CD4-positive, alpha-beta T cell (primary cell): Measurements from ENCODE around the gene SFXN3. TPM values are rescaled to one million over a fixed set of nuclear protein-coding genes. Genes with fewer than 3 reads are reported as not detected.

Source experiments
- ATAC-seq: fragments of 200-7000 bp; cut with Tn5 transposase; one replicate; pipeline ENCODE4 v1.10.0; 2022; ENCODE audit warnings: mild to moderate bottlenecking; ENCODE audit not compliant: poor library complexity
- CTCF ChIA-PET: fragments of 350-600 bp; sonication (Branson Sonifier 250); formaldehyde crosslinking; loops from one replicate; lab custom pipeline; 2021; ENCODE audit warnings: antibody characterized with exemption, inconsistent platforms; lab: Charles Lee
- POLR2A ChIA-PET: fragments of 350-600 bp; sonication (Branson Sonifier 250); formaldehyde crosslinking; loops from one replicate; lab custom pipeline; 2021; ENCODE audit warnings: antibody characterized with exemption, inconsistent platforms; lab: Charles Lee
- DNase-seq, 14 experiments: peaks; one replicate each; pipeline ENCODE4 v3.0.0-alpha.2; 2013 to 2020; ENCODE audit warnings: mixed read lengths in 2 of 14
- H3K27ac ChIP-seq, 2 donors: one replicate each; pipeline versions ENCODE4 v1.5.1 to v1.7.0; 2013; ENCODE audit warnings: low read length in 2 of 2, low read depth in 1 of 2, mild to moderate bottlenecking in 1 of 2
- H3K27me3 ChIP-seq, 2 experiments: 1 replicate in 1 of 2; 2 replicates in 1 of 2; pipeline versions ENCODE4 v1.6.1 to v1.7.0; 2013; ENCODE audit warnings: low read length in 2 of 2, control low read depth in 1 of 2, mild to moderate bottlenecking in 1 of 2, moderate library complexity in 1 of 2; ENCODE audit not compliant: insufficient read depth in 2 of 2, control insufficient read depth in 1 of 2
- H3K36me3 ChIP-seq: one replicate; pipeline ENCODE4 v1.6.1; 2013; ENCODE audit warnings: low read length, control low read depth; ENCODE audit not compliant: insufficient read depth
- H3K4me1 ChIP-seq: one replicate; pipeline ENCODE4 v1.6.1; 2013; ENCODE audit warnings: low read length, control low read depth; ENCODE audit not compliant: insufficient read depth
- H3K4me3 ChIP-seq: one replicate; pipeline ENCODE4 v1.5.1; 2013; ENCODE audit warnings: mild to moderate bottlenecking, low read length, moderate library complexity
- H3K9me3 ChIP-seq, 2 experiments: 1 replicate in 1 of 2; 2 replicates in 1 of 2; pipeline versions ENCODE4 v1.6.1 to v1.7.0; 2013; ENCODE audit warnings: low read length in 2 of 2, mild to moderate bottlenecking in 2 of 2, control low read depth in 1 of 2, moderate library complexity in 1 of 2; ENCODE audit not compliant: control insufficient read depth in 1 of 2, insufficient read depth in 1 of 2
- H3K27ac Mint-ChIP-seq: one replicate; pipeline ENCODE4 v1.8.0; 2020; ENCODE audit warnings: mixed read lengths
- H3K27me3 Mint-ChIP-seq: one replicate; pipeline ENCODE4 v1.8.0; 2021; ENCODE audit warnings: mixed read lengths
- H3K36me3 Mint-ChIP-seq: one replicate; pipeline ENCODE4 v1.8.0; 2021; ENCODE audit warnings: low read depth, mixed read lengths
- H3K4me1 Mint-ChIP-seq: one replicate; pipeline ENCODE4 v1.8.0; 2021; ENCODE audit warnings: low read depth, mixed read lengths
- H3K4me3 Mint-ChIP-seq: one replicate; pipeline ENCODE4 v1.8.0; 2020; ENCODE audit warnings: mild to moderate bottlenecking, mixed read lengths
- H3K9me3 Mint-ChIP-seq: one replicate; pipeline ENCODE4 v1.8.0; 2020; ENCODE audit warnings: mixed read lengths
- CTCF ChIP-seq: fragments of 200-600 bp; IDR thresholded peaks from one replicate; pipeline ENCODE4 v1.8.0; 2022; ENCODE audit warnings: antibody characterized with exemption, mild to moderate bottlenecking
- intact Hi-C, 2 experiments: fragments of 100-400 bp; cut with DNase I in 1 of 2; cut with micrococcal nuclease in 1 of 2; formaldehyde crosslinking; loops; one replicate each; pipeline versions ENCODE4 v1.15.1 to v1.9.0; 2023 to 2025; cut with DNase I, micrococcal nuclease
- total RNA-seq, 174 experiments: library from RNA in 2 of 174; stranded (reverse) in 2 of 174; gene quantifications; one replicate each; pipeline ENCODE4 v1.2.3 and lab custom pipeline; 2021 to 2026

SFXN3 gene
- total RNA-seq, 2 experiments from 2014 or later = 43.2 to 48.3 TPM

GRCh38 chr10:101073631-101074030 is 42.6 kb downstream of the SFXN3 start:
- POLR2A ChIA-PET = no interaction called here
- intact Hi-C loops = no loop called here

GRCh38 chr10:101075775-101076174 is 44.7 kb downstream of the SFXN3 start:
- DNase-seq (no peak), ATAC-seq (no peak)
- peaks cover 81% of the 10 kb centered on the region for H3K27me3 Mint-ChIP-seq
- CTCF ChIA-PET = interaction anchor here (1.6 kb wide), 1 partner anchor 26 kb away, joined by 4 read pairs; no protein-coding TSS in a partner anchor
- no peaks in the 10 kb centered on the region for H3K4me1 ChIP-seq
- H3K9me3 ChIP-seq = no peaks in the 10 kb centered on the region
- H3K36me3 ChIP-seq = no peaks in the 10 kb centered on the region
- intact Hi-C loops = no loop called here
- H3K27ac Mint-ChIP-seq = no peak overlapping the region
- H3K4me3 Mint-ChIP-seq = no peak overlapping the region
- POLR2A ChIA-PET = no interaction called here
- H3K36me3 Mint-ChIP-seq = no peaks in the 10 kb centered on the region
- H3K4me1 Mint-ChIP-seq = no peaks in the 10 kb centered on the region
- peaks cover 30 to 39% of the 10 kb centered on the region in 2 experiments for H3K27me3 ChIP-seq
- no peak overlapping the region for H3K4me3 ChIP-seq
- no peaks in the 10 kb centered on the region for H3K9me3 Mint-ChIP-seq
- no peak overlapping the region for H3K27ac ChIP-seq
- TF ChIP-seq CTCF = no peak

More at GRCh38 chr10:101073631-101074030, 42.6 kb downstream of the SFXN3 start:
- Mint-ChIP-seq H3K27ac (no peak overlapping the region), H3K4me3 (no peak overlapping the region), H3K4me1 (no peaks in the 10 kb centered on the region), H3K9me3 (no peaks in the 10 kb centered on the region), H3K27me3 (peaks cover 67% of the 10 kb centered on the region), H3K36me3 (no peaks in the 10 kb centered on the region)
- no peaks in the 10 kb centered on the region for H3K4me1 ChIP-seq
- CTCF ChIA-PET = no interaction called here
- peaks cover 26 to 31% of the 10 kb centered on the region in 2 experiments for H3K27me3 ChIP-seq
- no peak for ATAC-seq
- H3K9me3 ChIP-seq = no peaks in the 10 kb centered on the region
- DNase-seq = no peak
- TF ChIP-seq CTCF = no peak
- no peak overlapping the region for H3K27ac ChIP-seq
- H3K36me3 ChIP-seq = no peaks in the 10 kb centered on the region
- no peak overlapping the region for H3K4me3 ChIP-seq

DNA sequence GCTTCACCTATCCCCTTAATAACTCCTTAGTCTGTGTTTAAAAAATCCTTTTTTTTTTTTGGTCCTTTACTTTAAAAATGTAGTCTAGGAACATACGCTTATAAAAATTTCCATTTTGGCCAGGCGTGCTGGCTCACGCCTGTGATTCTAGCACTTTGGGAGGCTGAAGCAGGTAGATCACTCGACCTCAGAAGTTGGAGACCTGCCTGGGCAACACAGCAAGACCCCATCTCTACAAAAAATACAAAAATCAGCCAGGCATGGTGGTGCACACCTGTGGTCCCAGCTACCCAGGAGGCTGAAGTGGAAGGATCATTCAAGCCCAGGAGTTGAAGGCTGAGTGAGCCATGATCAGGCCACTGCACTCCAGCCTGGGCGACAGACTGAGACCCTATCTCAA is 45.6 kb downstream of the SFXN3 start:
- Mint-ChIP-seq H3K9me3 (no peaks in the 10 kb centered on the region), H3K27ac (no peak overlapping the region), H3K27me3 (peaks cover 83% of the 10 kb centered on the region), H3K4me3 (no peak overlapping the region), H3K4me1 (no peaks in the 10 kb centered on the region), H3K36me3 (no peaks in the 10 kb centered on the region)
- H3K9me3 ChIP-seq = no peaks in the 10 kb centered on the region
- H3K4me3 ChIP-seq = no peak overlapping the region
- H3K27me3 ChIP-seq = peaks cover 31 to 43% of the 10 kb centered on the region in 2 experiments
- POLR2A ChIA-PET = no interaction called here
- ATAC-seq (no peak), DNase-seq (no peak)
- H3K36me3 ChIP-seq = no peaks in the 10 kb centered on the region
- H3K4me1 ChIP-seq = no peaks in the 10 kb centered on the region
- H3K27ac ChIP-seq = no peak overlapping the region
- TF ChIP-seq CTCF = no peak
- CTCF ChIA-PET = no interaction called here
- intact Hi-C loops = no loop called here
